HG03469 (cell line): ENCODE data around the gene TRIM31.

Experiments
- ATAC-seq: cut with Tn5 transposase; IDR thresholded peaks from one replicate; pipeline ENCODE4 v1.9.1; 2021; ENCODE audit warnings: mild to moderate bottlenecking, moderate library complexity, moderate number of reproducible peaks; ENCODE audit not compliant: unreplicated experiment

The TRIM31 gene

DNA sequence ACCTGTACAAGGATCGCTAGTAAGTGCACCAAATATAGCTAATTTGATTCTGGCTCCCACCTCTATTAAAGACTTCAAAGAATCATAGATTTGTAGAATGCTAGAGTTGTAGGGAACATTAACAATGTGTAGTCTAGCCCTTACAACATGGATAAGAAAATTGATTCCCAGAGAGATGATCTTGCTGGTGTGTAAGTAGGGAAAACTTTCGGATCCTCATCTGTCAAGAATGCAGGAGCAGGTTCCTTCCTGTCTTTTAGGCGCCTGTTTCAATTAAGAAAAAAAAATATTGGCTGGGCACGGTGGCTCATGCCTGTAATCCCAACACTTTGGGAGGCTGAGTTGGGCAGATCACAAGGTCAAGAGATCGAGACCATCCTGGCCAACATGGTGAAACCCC, 25.0 kb downstream of the TRIM31 start:
- no peak for ATAC-seq

DNA sequence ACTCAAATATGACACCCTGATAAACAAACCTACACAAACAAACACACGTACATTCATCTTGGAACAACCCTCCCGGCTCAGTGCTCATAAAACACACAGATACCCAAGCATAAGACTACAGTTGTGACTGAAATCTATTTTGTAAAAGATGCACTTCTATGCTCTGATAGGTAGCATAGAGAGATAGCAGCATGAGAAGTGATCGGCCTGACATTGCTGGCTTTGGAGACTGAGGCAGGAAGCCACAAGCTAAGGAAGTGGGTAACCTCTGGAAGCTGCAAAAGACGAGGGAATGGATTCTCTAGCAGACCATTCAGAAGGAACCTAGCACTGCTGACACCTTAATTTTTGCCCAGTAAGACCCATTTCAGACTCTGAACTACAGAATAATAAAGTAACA, 35.7 kb downstream of the TRIM31 start:
- ATAC-seq: no peak

DNA sequence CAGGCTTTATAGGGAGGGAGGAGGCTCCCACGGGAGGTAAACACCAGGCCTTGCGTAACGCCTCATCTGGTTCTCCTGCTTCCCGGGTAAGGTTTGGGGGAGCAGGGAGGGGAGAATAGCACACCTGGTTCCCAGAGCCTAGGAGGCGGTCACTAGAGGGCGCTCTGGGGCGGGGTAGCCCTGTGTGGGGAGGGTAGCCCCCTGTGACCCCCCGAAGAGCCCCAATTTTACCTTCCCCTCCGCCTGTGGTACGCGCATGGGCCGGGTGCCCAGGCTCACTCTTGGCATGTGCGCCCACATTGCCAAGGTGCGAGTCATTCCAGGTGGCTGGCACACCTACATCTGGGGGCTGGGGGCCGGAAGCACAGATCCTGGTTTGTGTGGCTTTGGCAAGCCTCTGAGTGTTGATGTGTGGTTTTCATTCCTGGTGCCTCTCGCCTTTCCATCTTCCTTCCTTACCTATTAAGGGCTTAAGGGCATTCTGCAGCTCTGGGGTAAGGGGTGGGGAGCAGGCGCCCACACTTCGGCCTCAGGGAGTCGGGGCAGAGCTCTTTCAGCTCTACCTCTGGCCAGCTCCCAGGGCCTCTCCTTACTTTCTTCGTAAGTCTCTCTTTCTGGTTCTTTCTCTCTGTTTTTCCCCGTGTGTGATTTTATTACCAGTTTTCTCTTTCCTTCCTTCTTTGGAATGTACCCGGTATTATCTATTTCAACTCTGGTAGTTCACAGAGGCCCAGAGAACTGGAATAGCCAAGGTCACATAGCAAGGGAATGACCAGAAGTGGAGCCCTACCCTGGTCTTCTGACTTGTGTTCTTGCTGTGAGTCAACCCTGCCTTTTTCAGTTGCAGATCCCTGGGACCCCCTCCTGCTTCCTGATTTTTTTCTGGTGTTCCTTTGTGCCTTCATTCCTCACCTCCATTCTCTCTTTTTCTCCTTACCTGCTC, 36.8 kb downstream of the TRIM31 start:
- ATAC-seq: no peak

DNA sequence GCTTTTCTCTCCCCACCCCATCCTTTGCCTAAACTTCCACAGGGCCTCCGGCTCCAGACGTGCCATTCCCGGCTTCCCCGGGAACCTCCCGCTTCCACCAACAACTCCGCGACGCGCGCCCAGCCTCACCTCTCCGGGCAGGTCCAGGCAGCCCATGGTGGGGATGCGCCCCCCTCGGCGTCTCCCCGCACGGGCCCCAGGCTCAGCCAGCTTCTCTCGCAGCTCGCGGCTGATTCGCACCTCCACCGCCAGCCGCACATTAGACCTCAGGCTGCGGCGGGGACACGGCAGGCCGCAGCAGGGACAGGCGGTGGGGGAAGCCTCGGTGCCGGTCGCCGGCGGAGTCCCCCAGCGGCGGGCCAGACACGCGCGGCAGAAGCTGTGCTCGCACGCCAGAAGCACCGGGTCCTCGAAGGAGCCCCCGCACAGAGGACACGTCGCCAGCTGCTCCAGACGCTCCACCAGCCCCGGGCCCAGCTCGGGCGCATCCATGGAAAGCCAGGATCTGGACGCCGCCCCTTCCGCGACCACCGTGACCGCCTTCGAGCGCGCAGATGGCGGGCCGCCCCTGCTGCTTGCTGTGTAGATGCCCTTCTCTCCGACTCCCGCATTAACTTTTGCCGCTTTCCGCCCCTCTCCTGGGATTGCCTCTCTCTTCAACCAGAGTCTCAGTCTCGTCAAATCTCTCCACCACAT, 37.6 kb downstream of the TRIM31 start, which contains the start of gene RNF39:
TSS of gene RNF39 (minus strand) at position 676 of the 696 bp plus-strand sequence. CDS start at position 492, 184 bp downstream.
- no peak for ATAC-seq

DNA sequence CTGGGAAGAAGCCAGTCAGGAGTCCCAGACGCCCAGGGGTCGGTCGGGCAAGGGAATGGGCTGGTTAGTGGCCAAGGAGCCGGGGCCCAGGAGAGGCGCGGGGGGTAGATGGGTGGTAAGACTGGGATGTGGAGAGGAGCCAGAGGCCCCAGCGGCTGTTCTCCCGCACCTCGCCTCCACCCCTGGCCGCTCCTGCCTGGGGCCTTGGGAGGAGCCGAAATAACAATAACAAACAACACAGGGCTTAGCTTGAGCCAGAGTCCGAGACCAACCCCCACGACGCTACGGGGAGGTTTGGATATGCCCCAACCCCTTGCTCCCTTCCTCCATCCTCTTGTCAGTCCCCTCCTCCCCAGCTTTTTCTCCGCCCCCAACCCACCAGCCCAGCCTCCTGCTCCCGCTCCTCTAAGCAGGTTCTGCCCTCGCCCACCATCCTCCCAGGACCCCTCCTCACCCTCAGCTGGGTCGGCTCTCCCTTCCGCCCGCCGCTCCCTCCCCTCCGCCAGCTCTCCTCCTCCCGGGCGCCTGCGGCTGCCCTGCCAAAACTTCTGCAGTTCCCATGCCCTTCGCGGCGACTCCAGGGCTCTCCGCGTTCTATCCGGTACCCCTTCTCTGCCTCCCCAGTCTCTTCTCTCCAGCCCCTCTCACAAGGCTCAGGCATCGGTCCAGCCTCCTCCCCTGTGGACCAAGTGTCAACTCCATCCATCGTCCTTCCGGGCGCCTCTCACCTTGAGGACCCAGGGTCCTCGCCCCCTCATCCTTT, 38.4 kb downstream of the TRIM31 start:
- no peak for ATAC-seq

DNA sequence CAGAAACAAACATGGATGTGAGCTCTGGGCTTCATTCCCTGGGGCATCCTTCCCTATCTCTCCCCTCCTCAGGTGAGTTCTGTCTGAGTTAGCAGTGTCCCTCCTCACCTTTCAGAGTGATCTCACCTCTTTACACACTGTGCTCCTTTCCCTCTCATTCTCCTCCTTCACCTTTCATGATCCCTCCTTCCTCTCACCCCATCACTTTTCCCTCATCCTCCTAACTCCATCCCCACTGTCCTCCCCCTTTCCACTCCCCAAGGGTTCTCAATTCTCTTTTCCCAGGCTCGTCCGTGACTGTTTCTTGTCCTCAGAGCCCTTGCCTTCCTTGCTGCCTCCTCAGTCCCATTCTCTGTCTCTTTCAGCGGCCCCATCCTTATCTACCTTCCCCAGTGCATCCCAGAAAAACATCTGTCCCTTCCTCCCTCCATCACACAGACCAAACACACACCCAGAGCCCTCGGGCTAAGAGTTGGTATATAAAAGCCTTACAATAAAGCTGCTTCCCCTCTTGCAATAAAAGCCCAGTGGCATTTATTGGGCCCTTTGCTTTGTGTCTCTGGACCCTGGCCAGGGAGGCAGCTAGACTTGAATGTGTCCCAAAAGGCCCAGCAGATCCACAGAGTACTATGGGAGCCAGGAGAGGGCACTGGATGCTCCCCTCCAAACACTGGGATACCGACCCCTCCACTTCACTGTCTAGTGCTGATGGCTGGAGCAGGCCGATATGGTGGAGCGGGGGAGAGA, 39.2 kb downstream of the TRIM31 start:
- no peak for ATAC-seq

DNA sequence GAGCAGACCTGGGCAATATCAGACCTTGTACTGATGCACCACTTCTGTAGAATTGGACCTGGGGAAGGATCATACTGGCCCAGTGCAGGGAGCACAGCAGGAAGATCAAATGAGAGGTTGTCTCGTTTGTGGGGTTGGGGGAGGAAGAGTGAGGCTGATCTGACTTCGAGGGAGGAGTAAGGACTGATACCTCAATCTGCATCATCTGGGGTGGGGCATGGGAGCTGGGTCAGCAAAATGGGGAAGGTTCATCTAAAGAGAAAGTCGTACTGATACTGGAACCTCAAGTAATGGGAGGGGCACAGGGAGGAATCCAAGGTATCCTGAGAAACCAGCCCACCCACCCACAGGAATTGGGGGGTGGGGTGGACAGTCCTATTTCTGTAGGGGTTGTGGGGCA, 41.0 kb downstream of the TRIM31 start:
- ATAC-seq: no peak

DNA sequence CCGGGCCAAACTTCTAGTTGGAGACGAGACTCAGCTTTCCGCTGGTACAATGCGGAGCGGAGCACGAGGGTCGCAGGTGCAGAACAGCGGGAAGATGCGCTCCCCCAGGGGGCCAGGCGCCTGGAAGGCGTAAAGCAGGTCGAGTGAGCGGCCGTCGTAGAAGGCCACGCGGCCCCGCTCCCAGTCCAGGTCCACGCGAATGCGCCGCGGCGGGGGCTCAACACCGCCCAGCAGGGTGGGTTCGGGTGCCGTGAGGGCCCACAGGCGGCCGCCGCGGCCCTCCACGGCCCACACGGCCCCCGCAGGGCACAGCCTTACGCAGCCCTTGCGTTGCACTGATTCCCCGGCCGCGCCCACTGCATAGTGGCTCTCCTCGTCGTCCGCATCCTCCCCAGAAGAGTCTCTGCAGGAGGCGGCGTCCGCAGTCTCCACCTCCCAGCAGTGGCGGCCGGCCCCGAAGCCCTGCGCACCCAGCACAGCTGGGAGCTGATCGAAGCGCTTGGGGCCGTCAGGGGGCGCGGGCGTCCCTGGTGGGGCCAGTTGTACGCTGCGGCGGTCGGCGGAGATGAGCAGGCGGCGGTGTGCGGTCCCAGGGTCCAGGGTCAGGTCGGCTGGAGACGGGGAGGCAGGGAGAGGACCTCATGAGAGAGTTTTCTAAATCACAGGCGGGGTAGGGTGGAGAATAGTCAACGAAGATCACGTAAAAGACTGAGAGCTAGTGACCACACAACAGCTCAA, 41.6 kb downstream of the TRIM31 start:
- no peak for ATAC-seq

DNA sequence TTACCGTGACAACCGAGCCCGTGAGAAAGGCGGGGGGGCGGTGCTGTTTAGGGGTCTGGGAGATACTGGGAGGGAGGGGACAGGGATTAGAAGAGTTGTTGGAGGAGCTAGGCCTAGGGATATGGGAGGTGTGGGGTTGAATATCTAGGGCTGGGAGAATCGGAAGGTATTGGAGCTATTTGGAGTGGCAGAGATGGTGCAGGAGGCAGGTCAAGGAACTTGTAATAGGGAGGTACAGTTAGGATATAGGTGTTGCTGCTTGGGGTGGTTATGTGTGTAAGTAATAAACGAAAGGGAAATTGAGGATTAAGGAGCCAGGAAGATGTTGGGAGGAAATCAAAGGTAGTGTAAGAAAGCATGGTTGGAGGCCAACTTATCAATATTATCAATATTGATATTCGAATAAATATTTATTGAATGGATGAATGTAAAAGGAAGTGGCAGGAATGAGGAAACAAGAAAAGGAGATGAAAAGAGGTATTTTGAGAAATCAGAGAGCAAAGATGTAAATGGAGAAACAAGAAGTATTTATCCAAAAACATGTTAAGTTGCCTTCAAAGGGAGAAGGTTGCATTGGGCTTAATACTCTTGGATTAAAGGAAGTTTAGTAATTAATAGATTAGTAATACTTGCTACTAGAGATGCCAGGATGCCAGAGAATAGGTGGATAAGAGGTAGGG, 45.3 kb downstream of the TRIM31 start:
- no peak for ATAC-seq

DNA sequence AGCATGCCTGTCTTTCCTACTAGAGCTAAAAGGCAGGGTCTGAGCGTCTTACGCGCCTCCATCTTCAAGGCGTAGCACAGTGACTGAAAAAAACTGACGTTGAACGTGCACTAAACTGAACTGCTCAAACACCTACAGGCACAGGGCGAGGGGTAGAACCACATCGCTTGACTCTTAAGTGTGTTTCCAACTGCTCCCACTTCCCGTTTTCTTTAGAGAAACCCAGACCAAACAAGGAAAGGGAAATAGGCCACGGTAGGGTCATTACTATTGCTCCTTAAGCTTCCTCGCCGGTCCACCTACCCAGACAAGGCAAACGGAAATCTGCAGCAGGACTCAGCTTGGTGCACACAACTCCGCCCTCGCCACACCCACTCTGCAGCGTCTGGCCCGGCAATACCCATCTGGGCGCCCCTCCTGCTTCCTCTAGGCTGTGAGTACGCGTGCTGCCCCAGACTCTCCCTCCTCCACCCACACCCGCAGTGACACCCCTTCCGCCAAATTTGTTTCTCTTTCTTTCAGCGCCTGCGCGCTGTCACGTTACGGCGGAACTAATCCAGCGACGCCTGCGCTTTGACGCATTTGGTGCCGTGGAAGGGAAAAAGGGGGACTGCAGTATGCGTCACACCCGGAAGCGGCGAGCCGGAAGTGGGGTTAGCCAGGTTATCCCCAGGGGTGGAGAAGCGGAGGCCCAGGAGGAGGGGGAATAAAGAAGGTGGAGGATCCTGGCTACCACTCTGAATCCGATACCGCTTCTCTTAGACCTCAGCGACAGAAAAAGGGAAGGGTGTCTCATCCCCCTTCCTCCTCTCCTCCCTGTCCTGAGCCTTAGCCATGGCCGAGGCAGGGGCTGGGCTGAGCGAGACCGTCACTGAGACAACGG, 46.1 kb downstream of the TRIM31 start, which contains the start of gene PPP1R11:
TSS of gene PPP1R11 (plus strand) at position 622 of the 883 bp plus-strand sequence. CDS start at position 835, 213 bp downstream.
- peak; percentile 67 for ATAC-seq

DNA sequence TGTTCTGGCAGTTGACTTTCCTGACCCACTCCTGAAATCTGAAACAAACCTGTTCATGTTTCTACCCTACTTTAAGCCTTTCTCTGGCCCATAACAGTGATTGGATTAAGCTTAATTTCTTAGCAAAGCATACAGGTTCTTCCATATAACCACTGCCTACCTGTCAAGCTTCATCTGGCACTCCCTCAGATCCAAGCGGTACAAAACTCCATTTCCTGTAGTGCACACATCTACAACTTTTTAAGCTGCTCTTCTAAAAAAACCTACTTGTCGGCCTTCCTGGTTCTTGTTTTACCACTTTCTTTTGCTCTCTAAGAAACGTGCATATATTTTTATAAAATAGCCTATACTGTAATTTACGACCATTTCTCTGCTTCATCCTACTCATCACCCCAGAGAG, 46.8 kb downstream of the TRIM31 start:
- no peak for ATAC-seq

DNA sequence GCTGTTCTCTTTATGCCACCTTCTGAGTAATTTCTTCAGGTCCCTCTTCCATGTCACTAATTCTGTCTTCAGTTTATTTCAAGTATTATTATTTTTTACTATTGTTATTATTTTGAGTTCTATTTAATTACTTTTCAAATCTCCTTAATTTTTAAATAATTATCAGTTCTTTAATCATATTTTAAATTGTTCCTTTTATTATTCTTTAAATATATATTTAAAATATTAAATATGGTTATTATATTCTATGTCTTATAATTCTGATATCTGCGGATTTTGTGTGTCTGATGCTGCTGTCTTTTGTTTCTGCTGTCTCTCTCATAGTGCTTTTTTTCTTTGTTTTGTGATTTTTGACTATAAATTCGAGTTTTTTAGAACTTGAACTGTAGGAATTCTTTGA, 49.6 kb downstream of the TRIM31 start:
- no peak for ATAC-seq

DNA sequence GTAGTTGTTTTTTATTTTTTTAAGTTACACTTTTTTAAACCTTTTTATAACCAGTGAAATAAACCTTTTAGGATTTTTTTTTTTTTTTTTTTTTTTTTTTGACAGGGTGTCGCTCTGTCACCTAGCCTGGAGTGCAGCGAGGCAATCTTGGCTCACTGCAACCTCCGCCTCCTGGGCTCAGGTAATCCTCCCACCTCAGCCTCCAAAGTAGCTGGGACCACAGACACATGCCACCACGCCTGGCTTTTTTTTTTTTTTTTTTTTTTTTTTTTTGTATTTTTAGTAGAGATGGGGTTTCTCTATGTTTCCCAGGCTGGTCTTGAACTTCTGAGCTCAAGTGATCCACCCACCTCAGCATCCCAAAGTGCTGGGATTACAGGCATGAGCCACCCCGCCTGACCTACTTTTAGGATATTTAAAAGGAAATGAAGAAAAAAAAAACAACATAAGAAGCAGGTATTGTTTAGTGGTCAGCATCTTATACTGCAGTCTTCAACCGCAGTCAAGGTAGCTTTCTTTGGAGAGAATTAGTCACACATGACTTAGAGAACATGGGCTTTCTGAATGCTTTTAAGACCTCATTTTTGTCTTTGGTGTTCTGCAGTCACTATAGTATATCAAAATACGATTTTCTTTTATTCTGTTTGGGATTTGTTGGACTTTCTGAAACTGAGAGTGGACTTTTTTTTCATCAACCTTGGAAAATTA, 50.3 kb downstream of the TRIM31 start:
- ATAC-seq: no peak

DNA sequence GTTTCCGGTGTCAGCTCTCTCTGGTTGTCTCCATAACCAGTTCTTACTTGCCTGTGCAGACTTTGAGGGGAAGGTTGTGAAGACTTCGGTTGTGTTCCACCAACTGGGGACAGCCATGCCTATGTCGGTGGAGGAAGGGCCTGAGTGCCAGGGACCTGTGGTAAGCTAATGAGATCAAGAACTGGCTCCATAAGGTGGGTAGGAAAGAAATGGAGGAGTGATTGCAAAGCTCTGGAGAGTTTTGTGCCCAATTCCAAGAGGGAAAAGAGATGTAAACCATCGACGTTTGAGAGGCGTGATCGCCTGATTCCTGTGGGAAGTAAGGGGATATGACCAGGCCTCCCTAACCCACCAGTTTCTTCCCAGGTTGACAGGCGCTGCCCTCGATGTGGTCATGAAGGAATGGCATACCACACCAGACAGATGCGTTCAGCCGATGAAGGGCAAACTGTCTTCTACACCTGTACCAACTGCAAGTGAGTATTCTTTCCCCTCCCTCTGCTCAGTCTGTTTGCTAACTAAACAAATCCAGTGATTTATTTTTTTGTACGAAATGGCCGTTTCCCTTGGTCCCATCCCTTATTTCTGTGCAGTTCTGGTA, 50.9 kb downstream of the TRIM31 start:
- no peak for ATAC-seq

DNA sequence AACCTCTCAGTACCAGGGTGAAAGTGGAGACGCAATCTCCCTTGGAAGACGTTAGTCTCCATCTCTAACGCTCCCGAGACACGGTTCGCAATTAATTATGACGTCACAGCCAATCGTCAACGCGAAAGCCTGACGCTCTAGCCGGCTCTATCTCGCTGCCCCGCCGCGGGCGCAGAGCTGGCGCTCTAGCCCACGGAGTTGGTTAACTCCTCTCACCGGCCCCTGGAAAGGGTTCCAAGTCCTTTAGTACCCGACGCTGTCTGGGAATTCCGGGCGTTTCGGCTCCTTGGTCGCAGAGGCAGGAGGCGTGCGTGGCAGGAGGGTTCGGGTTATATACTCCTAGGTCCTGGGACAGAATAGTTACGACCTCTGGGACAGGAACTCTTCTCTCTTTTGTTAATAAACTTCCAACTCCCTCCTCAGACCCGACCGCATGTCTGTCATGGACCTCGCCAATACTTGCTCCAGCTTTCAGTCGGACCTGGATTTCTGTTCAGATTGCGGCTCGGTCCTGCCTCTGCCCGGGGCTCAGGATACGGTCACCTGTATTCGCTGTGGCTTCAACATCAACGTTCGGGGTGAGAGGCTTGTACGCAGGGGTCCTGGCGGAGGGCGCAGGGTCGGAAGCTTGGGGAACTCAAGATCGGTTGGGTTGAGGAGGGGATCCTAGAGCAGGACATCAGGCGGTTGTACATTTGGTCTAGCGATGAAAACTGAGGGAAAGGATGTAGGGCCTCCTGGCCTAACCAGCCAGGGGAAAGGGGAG, 51.6 kb downstream of the TRIM31 start, which contains the start of gene POLR1H:
TSS of gene POLR1H (plus strand) at position 174 of the 766 bp plus-strand sequence. CDS start at position 434, 260 bp downstream.
- peak; percentile 57 for ATAC-seq

DNA sequence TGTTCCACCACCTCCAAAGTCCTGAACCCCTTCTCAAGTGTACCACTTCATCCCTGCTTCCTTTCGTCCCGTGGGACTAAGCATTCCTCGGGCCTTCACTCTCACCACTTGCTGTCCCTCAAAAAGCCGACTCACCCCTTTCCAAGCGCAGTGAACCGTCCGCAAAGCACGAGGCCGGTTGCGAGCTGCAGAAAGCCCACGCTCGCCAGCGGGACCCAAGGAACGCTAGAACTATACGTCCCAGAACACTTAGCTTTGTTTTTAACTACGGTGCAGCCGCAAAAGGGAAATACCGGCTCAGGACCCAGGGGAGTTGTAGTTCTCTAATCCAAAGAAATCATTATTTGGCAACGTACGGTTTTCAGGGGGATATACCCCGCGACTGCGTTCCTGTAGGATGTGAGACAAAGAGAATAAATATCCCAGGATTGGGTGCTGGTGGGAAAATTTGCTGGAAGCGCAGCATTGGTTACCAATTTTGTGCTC, 52.2 kb downstream of the TRIM31 start:
- ATAC-seq: no peak
